Activated CD4-positive, alpha-beta T cell treated with anti-CD3 and anti-CD28 coated beads, Interleukin-2, amount 50 U/mL, for 4 hours (primary cell): Measurements from ENCODE around the gene CNTLN.
"Not testable (repeated sequence)": the region's sequence is repeated elsewhere in the genome, so short reads cannot be mapped to it uniquely, and the experiment has no call there.

Experiments
- DNase-seq, 2 experiments: peaks; one replicate each; pipeline ENCODE4 v3.0.0-alpha.2; 2020

Gene CNTLN

DNA sequence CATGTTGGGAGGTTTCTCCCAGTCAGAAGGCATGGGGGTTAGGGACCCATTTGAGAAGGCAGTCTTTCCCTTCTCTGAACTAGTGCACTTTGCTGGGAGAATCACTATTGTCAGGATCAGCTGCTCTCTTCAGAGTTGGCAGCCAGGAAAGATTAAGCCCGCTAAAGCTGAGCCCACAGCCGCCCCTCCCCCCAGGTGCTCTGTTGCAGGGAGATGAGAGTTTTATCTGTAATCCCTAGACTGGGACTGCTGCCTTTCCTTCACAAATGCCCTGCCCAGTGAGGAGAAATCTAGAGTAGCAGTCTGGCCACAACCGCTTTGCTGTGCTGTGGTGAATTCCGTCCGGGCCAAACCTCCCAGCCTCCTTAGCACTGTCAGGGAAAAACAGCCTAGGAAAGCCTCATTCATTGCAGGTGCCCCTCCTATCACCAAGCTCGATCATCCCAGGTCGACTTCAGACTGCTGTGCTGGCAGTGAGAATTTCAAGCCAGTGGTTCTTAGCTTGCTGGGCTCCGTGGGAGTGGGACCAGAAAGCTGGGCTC, 69.8 kb downstream of the CNTLN start:
- DNase-seq, result no peak

DNA sequence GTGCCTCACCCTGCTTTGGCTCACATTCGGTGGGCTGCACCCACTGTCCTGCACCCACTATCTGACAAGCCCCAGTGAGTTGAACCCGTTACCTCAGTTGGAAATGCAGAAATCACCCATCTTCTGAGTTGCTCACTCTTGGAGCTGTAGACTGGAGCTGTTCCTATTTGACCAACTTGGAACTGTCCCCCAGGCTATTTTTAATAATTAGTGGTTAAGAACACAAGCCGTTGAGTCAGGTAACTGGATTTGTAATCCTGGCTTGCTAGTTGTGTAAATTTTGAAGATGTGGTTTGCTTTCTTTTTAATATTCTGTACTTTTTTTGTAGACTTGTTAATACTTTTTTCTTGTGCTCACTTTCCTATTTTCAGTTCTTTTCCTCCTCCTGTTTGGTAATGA, 81.2 kb downstream of the CNTLN start:
- DNase-seq, result no peak

DNA sequence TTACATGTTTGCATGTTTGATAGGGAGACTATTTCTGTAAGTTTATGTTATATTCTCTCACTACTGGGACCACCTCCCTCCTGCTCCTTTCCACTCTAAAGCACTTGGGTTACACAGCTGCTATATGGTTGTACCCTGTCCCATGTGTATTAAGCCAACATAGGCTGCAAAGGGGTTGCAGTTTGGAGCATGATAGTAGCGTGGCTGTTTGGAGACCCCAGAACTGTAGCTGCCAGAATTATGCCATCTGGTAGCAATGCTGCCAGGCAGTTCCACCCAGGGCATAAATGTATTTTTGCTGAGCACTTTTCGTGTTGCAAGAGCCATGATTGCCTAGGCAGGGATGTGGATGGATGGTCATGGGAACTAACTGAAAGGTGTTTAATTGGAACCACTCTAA, 81.8 kb downstream of the CNTLN start:
- no peak for DNase-seq

DNA sequence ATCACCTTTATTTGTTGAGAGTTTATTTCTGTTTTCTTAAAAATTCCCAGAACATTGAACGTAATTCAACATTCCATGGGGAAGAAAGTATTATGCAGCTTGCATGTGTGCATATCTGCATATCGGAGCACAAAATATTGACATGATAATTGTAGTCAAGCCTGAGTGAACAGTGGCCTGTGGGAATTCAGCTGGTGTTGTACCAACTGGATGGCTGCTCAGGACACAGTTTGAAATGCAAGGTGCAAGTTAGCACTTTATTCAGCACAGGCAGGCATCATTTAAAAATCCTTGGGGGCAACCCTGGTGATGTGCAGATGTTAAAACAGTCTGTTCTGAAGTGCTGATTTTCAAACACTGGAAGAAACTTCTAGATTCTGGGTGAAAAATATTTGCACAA, 82.4 kb downstream of the CNTLN start:
- DNase-seq, result no peak

DNA sequence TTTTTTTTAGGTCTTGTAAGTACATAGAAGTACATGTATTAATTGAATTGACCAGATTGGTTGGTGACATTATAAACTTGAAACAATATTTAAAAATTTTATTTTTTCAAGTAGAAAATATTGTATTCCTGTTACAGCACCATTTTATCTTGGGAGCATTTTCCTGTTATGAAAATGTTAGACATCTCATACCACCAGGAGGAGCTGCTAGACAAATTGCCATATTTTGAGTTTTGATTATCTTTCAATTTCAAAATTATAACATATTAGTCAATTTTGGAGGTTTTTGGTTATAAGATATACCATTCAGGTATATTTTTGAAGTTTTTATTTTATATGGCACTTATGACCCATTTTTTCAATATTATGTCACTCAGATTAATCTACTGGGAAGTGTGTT, 84.4 kb downstream of the CNTLN start:
- DNase-seq, result no peak

- DNase-seq, result no peak
These were observed 88.1 kb downstream of the CNTLN start for GRCh38 chr9:17222932-17223331.

GRCh38 chr9:17225407-17225806, 90.6 kb downstream of the CNTLN start:
- no peak for DNase-seq

DNA sequence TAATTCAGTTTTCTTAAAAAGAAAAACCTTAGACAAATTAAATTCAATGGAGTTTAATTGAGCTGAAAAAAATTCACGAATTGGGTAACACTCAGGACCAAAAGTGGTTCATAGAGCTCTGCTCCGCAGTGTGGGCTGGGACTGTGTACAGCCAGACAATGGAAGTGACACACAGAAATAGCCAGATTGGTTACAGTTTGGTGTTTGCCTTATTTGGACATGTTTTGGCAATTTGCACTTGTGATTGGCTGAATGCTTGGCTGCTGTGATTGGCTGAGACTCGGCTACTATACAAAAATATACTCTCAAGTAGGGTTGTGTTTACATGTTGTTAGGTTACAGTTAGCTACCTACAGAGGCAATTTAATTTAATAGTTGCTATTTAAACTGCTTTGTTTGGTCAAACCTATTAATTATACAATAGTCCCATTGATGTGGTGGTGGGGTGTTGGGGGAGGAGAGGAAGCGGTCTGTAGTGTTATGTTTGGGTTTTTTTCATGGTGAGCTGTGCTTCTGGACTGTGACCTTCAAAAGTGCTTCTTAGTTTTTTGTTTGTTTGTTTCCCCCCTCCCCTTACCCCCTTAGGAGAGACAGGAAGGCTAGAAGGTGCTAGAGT, 95.2 kb downstream of the CNTLN start:
- no peak for DNase-seq

DNA sequence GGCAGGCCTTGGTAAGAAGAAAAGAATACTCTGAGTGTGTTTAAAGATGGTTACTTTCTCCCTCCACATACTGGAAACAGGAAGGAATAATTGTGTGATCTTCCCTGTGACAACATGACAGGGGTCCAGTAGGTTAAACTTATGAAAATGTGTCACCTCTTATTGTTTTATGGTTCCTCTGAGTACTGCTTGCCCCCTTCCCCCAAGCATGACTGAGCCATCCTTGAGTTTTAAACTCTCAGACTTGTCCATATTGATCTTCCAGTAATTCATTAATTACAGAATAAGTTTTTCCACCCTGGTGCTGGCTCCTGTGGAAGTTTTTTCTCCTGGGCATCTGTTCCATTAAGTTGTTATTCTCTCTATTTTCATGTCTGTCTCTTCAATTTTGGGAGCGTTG, 95.8 kb downstream of the CNTLN start:
- no peak for DNase-seq

DNA sequence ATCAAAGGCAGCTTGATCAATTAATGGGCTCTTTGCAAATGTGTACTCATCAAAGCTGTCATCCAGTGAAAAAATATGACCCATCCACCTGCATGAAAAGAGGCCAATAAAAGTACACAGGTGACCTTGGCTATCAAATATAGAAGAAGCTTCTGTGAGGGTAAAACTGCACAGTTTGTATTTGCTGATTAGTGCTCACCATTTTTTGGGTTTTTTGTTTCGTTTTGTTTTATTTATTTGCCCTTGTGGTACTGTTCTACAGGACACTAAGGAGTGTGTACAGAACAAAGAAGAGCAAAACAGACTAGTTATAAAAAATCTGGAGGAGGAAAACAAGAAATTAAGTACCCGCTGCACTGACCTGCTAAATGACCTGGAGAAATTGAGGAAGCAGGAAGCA, 101.3 kb downstream of the CNTLN start:
- DNase-seq, result no peak

GRCh38 chr9:17246770-17247169, 111.9 kb downstream of the CNTLN start:
- no peak for DNase-seq

DNA sequence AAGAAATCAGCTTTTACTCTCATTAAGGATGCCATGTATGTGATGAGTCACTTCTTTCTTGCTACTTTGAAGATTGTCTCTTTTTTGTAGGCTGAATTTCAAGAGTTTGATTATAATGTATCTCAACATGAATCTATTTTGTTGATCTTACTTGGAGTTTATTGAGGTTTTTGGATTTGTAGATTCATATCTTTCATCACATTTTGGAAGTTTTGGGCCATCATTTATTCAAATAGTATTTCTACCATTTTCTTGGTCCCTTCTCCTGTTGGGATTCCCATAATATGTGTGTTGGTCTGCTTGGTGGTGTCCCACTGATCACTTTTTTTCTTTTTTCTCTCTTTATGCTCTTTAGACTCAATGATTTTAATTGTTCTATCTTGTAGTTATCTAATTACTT, 116.3 kb downstream of the CNTLN start:
- DNase-seq, result no peak

DNA sequence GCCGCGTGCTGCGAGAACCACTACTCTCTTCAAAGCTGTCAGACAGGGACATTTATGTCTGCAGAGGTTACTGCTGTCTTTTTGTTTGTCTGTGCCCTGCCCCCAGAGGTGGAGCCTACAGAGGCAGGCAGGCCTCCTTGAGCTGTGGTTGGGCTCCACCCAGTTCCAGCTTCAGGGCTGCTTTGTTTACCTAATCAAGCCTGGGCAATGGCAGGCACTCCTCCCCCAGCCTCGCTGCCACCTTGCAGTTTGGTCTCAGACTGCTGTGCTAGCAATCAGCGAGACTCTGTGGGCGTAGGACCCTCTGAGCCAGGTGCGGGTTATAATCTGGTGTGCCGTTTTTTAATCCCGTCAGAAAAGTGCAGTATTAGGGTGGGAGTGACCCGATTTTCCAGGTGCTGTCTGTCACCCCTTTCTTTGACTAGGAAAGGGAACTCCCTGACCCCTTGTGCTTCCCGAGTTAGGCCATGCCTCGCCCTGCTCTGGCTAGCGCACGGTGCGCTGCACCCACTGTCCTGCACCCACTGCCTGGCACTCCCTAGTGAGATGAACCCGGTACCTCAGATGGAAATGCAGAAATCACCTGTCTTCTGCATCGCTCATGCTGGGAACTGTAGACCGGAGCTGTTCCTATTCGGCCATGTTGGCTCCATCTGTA, 133.8 kb downstream of the CNTLN start:
- not testable (repeated sequence) for DNase-seq

- no peak for DNase-seq
These were observed 135.0 kb downstream of the CNTLN start for GRCh38 chr9:17269799-17270198.

DNA sequence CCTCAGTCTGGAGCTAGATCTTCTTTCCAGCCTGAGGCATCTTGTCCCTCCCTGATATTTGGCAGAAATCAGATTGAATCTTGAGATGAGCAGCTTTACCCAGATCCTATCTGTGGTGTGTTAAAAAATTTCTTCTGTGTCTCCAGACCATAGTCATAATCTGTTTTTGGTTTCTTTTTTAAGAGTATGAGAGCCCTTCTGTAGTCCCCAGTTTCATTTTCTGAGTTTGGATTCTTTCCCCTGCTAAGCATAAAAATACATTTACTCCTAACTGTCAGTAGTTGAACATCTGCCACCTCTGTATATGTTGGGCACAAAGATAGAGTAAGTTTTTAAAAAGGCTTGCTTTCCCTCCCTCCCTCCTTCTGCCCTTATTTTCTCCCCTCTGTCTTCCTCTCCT, 137.7 kb downstream of the CNTLN start:
- DNase-seq, result no peak

GRCh38 chr9:17280350-17281012, 145.6 kb downstream of the CNTLN start:
- DNase-seq, result no peak

- DNase-seq, result not testable (repeated sequence)
These were observed 155.8 kb downstream of the CNTLN start for GRCh38 chr9:17290673-17291072.

GRCh38 chr9:17291766-17292165, 156.9 kb downstream of the CNTLN start:
- DNase-seq, result no peak

DNA sequence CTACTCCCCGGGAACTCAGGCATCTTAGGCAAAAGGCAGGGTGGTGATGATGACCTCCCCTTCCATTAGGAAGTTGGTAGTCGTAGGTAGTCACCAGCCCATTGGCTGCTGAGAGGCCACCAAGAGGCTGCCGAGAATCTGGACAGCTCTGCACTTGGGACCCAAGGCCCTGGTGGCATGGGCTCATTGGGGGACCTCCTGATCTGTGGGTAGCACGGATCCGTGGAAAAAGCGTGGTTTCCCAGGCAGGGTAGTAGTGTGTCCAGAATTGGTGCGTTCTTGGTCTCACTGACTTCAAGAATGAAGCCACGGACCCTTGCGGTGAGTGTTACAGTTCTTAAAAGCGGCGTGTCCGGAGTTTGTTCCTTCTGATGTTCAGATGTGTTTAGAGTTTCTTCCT, 158.8 kb downstream of the CNTLN start:
- DNase-seq, result no peak

DNA sequence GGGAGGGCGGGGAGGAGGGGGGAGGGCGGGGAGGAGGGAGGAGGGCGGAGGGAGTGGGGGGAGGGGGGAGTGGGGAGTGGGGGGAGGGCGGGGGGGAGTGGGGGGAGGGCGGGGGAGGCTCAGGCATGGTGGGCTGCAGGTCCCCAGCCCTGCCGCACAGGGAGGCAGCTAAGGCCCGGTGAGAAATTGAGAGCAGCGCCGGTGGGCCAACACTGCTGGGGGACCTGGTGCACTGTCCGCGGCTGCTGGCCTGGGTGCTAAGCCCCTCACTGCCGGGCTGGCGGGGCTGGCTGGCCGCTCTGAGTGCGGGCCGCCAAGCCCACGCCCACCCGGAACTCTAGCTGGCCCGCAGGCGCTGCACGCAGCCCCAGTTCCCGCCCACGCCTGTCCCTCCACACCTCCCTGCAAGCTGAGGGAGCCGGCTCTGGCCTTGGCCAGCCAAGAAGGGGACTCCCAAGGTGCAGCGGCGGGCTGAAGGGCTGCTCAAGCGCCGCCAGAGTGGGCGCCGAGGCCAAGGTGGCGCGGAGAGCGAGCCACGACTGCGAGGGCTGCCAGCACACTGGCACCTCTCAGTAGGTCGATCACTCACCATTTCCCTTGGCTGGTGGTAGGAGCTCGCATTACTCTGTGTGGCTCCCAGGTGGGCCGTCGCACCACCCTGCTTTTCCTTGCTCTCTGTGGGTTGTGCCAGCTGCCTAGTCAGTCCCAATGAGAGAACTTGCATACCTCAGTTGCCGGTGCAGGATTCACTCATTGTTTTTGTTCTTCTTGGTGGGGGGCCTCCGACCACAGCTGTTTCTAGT, 160.2 kb downstream of the CNTLN start:
- no peak for DNase-seq

DNA sequence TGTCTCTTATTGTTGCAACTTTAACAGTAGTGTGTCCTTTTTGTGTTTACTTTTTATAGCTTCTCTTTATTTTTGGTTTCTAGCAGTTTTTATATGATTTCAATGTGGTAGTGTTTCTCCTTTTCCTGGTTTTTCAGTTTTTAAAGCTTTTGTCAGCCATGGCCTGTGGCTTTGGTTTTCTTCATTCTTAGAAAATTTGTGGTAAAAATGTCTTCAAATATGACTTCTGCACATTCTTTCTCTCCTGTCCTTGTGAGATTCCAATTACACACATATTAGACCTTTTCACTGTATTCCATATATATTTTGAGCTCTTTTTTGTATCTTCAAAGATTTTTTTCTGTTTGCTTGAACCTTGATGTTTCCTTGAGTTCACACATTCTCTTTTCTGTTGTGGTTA, 180.5 kb downstream of the CNTLN start:
- no peak for DNase-seq

DNA sequence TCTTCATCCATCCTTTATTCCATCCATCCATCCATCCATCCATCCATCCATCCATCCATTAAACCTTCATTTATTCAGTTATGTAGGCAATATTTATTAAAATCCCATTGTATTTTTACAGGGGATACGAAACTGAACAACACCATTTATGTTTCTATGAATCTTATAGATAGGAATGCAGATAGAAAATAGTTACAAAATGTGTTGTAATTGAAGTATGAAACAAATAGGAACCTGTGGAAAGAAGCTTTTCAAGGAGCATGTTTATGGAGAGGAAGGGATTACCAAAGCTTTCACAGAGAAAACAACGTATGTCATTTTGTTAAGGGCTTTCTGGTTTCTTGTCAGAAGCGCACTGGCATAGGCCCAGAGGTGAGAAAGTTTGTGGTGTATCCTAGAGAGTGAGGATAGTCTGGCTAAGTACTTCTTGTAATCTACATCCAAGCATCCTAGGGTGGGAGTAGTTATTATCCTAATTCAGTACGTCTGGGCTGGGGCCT, 184.0 kb downstream of the CNTLN start:
- DNase-seq, result no peak

DNA sequence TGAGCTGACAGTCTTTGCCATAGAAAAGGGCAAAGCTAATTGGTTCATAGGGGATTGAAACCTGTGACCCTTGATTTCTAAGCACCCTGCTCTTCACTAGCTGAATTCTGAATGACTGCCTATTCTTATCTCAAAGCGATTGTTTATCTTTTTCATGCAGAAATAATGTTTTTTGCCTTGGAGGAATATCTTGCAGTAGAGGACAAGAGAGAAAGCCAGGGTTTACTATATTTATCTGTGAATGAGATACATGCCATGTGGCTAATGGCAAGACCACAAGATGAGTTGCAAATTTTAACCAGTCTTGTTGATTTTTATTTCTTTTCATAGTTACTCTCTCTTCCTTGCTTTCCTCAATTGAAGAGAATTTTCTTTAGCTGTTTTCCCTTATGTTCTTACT, 185.0 kb downstream of the CNTLN start:
- no peak for DNase-seq
